HG03460 (cell line): ENCODE results near the gene MECP2.

Experiments
- ATAC-seq: cut with Tn5 transposase; IDR thresholded peaks from one replicate; pipeline ENCODE4 v1.9.1; 2021; ENCODE audit not compliant: unreplicated experiment

Gene MECP2

GRCh38 chrX:154019633-154020528, 77.6 kb downstream of the MECP2 start, which contains the start of gene IRAK1:
TSS of gene IRAK1 (minus strand) at chrX:154019902. CDS start at chrX:154019812, 90 bp downstream.
- ATAC-seq: peak; percentile 66

- ATAC-seq: no peak
These were observed 78.4 kb downstream of the MECP2 start for GRCh38 chrX:154019061-154019621.

- no peak for ATAC-seq
These were observed 78.9 kb downstream of the MECP2 start for GRCh38 chrX:154018518-154019060.

GRCh38 chrX:154017766-154018517, 79.6 kb downstream of the MECP2 start:
- no peak for ATAC-seq

GRCh38 chrX:154016366-154017076, 81.0 kb downstream of the MECP2 start:
- ATAC-seq: no peak

- ATAC-seq: no peak
These were observed 81.8 kb downstream of the MECP2 start for GRCh38 chrX:154015581-154016264.

GRCh38 chrX:154014429-154015380, 82.8 kb downstream of the MECP2 start:
- ATAC-seq: no peak

GRCh38 chrX:154013614-154014360, 83.7 kb downstream of the MECP2 start:
- no peak for ATAC-seq

GRCh38 chrX:154013001-154013421, 84.5 kb downstream of the MECP2 start:
- no peak for ATAC-seq

GRCh38 chrX:154012336-154012991, 85.1 kb downstream of the MECP2 start:
- ATAC-seq: no peak

GRCh38 chrX:154011376-154012335, 85.9 kb downstream of the MECP2 start:
- ATAC-seq: no peak

GRCh38 chrX:154010330-154011087, 87.0 kb downstream of the MECP2 start:
- ATAC-seq: no peak

- ATAC-seq: no peak
These were observed 89.0 kb downstream of the MECP2 start for GRCh38 chrX:154008521-154008920.

GRCh38 chrX:154006947-154007346, 90.6 kb downstream of the MECP2 start:
- no peak for ATAC-seq

- ATAC-seq: no peak
These were observed 93.2 kb downstream of the MECP2 start for GRCh38 chrX:154004315-154004714.

- peak; percentile 86 for ATAC-seq
These were observed 95.2 kb downstream of the MECP2 start for GRCh38 chrX:154002215-154002719.
